Trophoblast cell (in vitro differentiated cells and primary cell): ENCODE results near the gene STX1A.
A peak's percentile ranks its signal among the peaks of the same experiment; 100 is the strongest.

Source experiments
- DNase-seq, 2 donors: peaks; one replicate each; pipeline ENCODE4 v3.0.0-alpha.2; 2016
- H2AFZ ChIP-seq: 2 replicates; pipeline ENCODE4 v1.6.1; 2013; ENCODE audit warnings: low read length, moderate library complexity, mild to moderate bottlenecking; ENCODE audit not compliant: insufficient read depth, poor library complexity
- H2AK5ac ChIP-seq: 2 replicates; pipeline ENCODE4 v1.6.1; 2013; ENCODE audit warnings: mild to moderate bottlenecking, low read length
- H2BK120ac ChIP-seq: 2 replicates; pipeline ENCODE4 v1.6.1; 2013; ENCODE audit warnings: low read length, mild to moderate bottlenecking, moderate library complexity; ENCODE audit not compliant: insufficient read depth, poor library complexity
- H2BK12ac ChIP-seq: 2 replicates; pipeline ENCODE4 v1.6.1; 2013; ENCODE audit warnings: mild to moderate bottlenecking, low read length, moderate library complexity
- H2BK5ac ChIP-seq: 2 replicates; pipeline ENCODE4 v1.6.1; 2013; ENCODE audit warnings: low read length, low read depth, moderate library complexity, mild to moderate bottlenecking; ENCODE audit not compliant: poor library complexity
- H3K14ac ChIP-seq: 2 replicates; pipeline ENCODE4 v1.6.1; 2013; ENCODE audit warnings: mild to moderate bottlenecking, low read length
- H3K18ac ChIP-seq: 2 replicates; pipeline ENCODE4 v1.6.1; 2013; ENCODE audit warnings: mild to moderate bottlenecking, low read length
- H3K23ac ChIP-seq: 2 replicates; pipeline ENCODE4 v1.6.1; 2013; ENCODE audit warnings: low read length
- H3K27ac ChIP-seq: 2 replicates; pipeline ENCODE4 v1.5.1; 2013; ENCODE audit warnings: low read depth, mild to moderate bottlenecking, inconsistent platforms, low read length, moderate library complexity
- H3K27me3 ChIP-seq: 2 replicates; pipeline ENCODE4 v1.6.1; 2013; ENCODE audit warnings: inconsistent platforms, mild to moderate bottlenecking, low read length, moderate library complexity; ENCODE audit not compliant: insufficient read depth
- H3K36me3 ChIP-seq, 2 experiments: 1 replicate in 1 of 2; 2 replicates in 1 of 2; pipeline ENCODE4 v1.6.1; 2013; ENCODE audit warnings: low read length in 2 of 2, mild to moderate bottlenecking in 2 of 2, moderate library complexity in 1 of 2; ENCODE audit not compliant: insufficient read depth in 2 of 2, control insufficient read depth in 1 of 2
- H3K4ac ChIP-seq: 2 replicates; pipeline ENCODE4 v1.6.1; 2013; ENCODE audit warnings: low read depth, mild to moderate bottlenecking, low read length, moderate library complexity
- H3K4me1 ChIP-seq, 2 experiments: 1 replicate in 1 of 2; 2 replicates in 1 of 2; pipeline ENCODE4 v1.6.1; 2013; ENCODE audit warnings: low read length in 2 of 2, mild to moderate bottlenecking in 2 of 2, moderate library complexity in 1 of 2; ENCODE audit not compliant: insufficient read depth in 2 of 2, control insufficient read depth in 1 of 2
- H3K4me2 ChIP-seq: 2 replicates; pipeline ENCODE4 v1.6.1; 2013; ENCODE audit warnings: inconsistent platforms, mild to moderate bottlenecking, low read length, moderate library complexity
- H3K4me3 ChIP-seq: 2 replicates; pipeline ENCODE4 v1.5.1; 2013; ENCODE audit warnings: mild to moderate bottlenecking, low read depth, low read length, inconsistent platforms
- H3K79me1 ChIP-seq: one replicate; pipeline ENCODE4 v1.6.1; 2013; ENCODE audit warnings: low read length
- H3K79me2 ChIP-seq: 2 replicates; pipeline ENCODE4 v1.6.1; 2013; ENCODE audit warnings: low read length, mild to moderate bottlenecking; ENCODE audit not compliant: control insufficient read depth, insufficient read depth, poor library complexity
- H3K9ac ChIP-seq: 2 replicates; pipeline ENCODE4 v1.6.1; 2013; ENCODE audit warnings: mild to moderate bottlenecking, low read length
- H3K9me3 ChIP-seq: 2 replicates; pipeline ENCODE4 v1.6.1; 2013; ENCODE audit warnings: low read depth, mild to moderate bottlenecking, control low read depth, inconsistent platforms, low read length; ENCODE audit not compliant: insufficient read depth
- H4K12ac ChIP-seq: 2 replicates; pipeline ENCODE4 v1.6.1; 2013; ENCODE audit warnings: low read depth, mild to moderate bottlenecking, low read length, moderate library complexity
- H4K8ac ChIP-seq: 2 replicates; pipeline ENCODE4 v1.6.1; 2013; ENCODE audit warnings: low read depth, mild to moderate bottlenecking, low read length, moderate library complexity
- H4K91ac ChIP-seq: one replicate; pipeline ENCODE4 v1.6.1; 2013; ENCODE audit warnings: low read depth, mild to moderate bottlenecking, low read length, moderate library complexity
- WGBS: extraction: QIAGEN DNeasy Blood & Tissue Kit; methylation state at CpG from one replicate; pipeline ENCODE4 v1.1.7; 2013; ENCODE audit warnings: missing lambda C conversion rate; ENCODE audit not compliant: insufficient read length, insufficient coverage; ENCODE audit errors: extremely low coverage; 5-methylcytosine and 5-hydroxymethylcytosine counted together

STX1A gene

DNA sequence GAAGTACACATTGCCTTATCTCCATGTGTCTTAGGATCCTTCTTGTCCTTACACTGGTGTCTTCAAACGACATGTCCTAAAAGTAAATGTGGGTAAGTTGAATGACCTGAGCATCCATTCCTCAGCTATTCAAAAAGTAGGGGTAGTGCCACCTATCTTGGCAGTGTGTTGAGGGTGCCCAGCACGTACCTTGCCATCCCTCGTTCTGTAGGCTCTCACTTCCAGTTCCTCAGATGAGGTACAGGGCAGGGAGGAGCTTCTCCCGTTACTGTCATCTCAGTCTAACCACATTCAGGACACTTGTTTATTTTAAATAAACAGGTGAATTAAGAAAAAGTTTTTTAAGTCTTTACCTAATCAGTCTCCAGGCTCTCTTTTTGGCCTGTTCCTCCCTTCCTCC is 23.1 kb downstream of the STX1A start:
- no peaks in the 10 kb centered on the region for H3K9me3 ChIP-seq

DNA sequence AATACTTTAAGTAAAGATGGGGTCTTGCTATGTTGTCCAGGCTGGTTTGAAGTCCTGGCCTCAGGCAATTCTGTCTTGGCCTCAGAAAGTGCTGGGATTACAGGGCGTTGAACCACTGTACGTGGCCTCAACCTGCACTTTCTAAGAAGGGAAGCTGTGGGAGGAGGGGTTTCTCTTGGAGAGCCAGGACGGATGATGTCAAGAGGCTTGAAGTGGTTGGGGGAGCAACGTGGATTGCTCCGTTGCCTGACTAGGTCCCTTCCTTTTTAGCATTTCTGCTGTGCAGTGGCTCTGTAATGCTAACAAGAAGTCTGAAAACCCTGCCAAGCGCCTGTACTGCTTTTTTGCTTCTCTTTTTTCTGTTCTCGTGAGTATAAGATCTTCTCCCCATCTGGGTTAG is 28.8 kb downstream of the STX1A start:
- no peak overlapping the region for H3K9ac ChIP-seq
- H3K4me2 ChIP-seq, result no peak overlapping the region
- no CpG with 5 or more reads among the region's 7 CpGs for WGBS
- no peak overlapping the region for H3K18ac ChIP-seq
- H3K4me1 ChIP-seq, result no peaks in the 10 kb centered on the region
- H4K91ac ChIP-seq, result no peak overlapping the region
- no peak overlapping the region for H3K4ac ChIP-seq
- no peak overlapping the region for H3K14ac ChIP-seq
- H3K36me3 ChIP-seq, result peaks cover 44 to 59% of the 10 kb centered on the region in 2 experiments
- no peak overlapping the region for H2AK5ac ChIP-seq
- no peaks in the 10 kb centered on the region for H3K9me3 ChIP-seq
- no peak overlapping the region for H3K4me3 ChIP-seq
- H2BK120ac ChIP-seq, result no peak overlapping the region
- no peaks in the 10 kb centered on the region for H3K79me1 ChIP-seq
- no peak for DNase-seq
- H3K27ac ChIP-seq, result no peak overlapping the region
- H4K12ac ChIP-seq, result no peak overlapping the region
- no peak overlapping the region for H3K23ac ChIP-seq
- no peak overlapping the region for H2AFZ ChIP-seq
- no peak overlapping the region for H2BK5ac ChIP-seq
- no peak overlapping the region for H4K8ac ChIP-seq
- H3K27me3 ChIP-seq, result no peaks in the 10 kb centered on the region
- H3K79me2 ChIP-seq, result no peaks in the 10 kb centered on the region
- H2BK12ac ChIP-seq, result no peak overlapping the region

More for the DNA sequence above, 23.1 kb downstream of the STX1A start:
- H3K79me1 ChIP-seq, result no peaks in the 10 kb centered on the region
- no peak overlapping the region for H2BK5ac ChIP-seq
- H3K4me2 ChIP-seq, result no peak overlapping the region
- H3K4me3 ChIP-seq, result no peak overlapping the region
- no peak overlapping the region for H4K8ac ChIP-seq
- no peak overlapping the region for H3K18ac ChIP-seq
- no peak overlapping the region for H2AK5ac ChIP-seq
- no peak overlapping the region for H2BK120ac ChIP-seq
- no CpG with 5 or more reads among the region's 4 CpGs for WGBS
- H4K91ac ChIP-seq, result no peak overlapping the region
- no peaks in the 10 kb centered on the region for H3K27me3 ChIP-seq
- no peak overlapping the region for H2AFZ ChIP-seq
- H4K12ac ChIP-seq, result no peak overlapping the region
- no peak for DNase-seq
- H3K79me2 ChIP-seq, result no peaks in the 10 kb centered on the region
- no peak overlapping the region for H3K23ac ChIP-seq
- H3K9ac ChIP-seq, result no peak overlapping the region
- no peak overlapping the region for H3K27ac ChIP-seq
- no peaks in the 10 kb centered on the region for H3K4me1 ChIP-seq
- H3K14ac ChIP-seq, result no peak overlapping the region
- no peak overlapping the region for H2BK12ac ChIP-seq
- no peak overlapping the region for H3K4ac ChIP-seq
- H3K36me3 ChIP-seq, result peaks cover 63 to 74% of the 10 kb centered on the region in 2 experiments

DNA sequence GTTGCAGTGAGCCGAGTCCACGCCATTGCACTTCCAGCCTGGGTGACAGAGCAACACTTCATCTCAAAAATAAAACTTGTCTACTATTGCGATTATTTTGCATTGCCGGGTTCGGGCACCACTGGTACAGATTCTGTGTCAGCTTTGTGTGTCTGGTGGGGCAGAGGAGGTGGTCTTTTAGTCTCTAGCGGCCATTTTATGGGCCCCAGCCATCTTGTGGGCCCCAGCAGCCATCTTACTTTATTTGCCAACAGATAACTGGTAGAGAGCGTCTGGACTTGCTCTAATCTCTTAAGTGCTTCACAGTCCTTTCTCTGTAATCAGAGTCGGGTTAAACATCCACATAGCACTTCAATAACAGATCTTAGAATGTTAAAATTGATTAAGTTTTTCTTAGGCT is 31.2 kb downstream of the STX1A start:
- H3K27ac ChIP-seq, result no peak overlapping the region
- no CpG with 5 or more reads among the region's 8 CpGs for WGBS

DNA sequence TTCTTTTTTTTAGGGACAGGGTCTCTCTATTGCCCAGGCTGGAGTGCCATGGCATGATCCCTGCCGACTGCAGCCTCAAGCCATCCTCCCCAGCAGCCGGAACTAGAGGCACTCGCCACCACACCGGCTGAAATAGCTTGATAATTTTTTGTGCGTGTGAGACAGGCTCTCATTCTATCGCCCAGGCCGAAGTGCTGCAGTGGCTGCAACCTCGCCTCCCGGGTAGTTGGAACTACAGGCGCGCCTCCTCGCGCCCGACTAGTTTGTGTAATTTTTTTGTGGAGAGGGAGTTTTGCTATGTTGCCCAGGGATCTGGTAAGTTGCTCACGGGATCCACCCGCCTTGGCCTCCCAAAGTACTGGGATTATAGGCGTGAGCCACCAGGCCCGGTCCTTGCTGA is 34.2 kb downstream of the STX1A start:
- H3K4me3 ChIP-seq, result no peak overlapping the region
- no peaks in the 10 kb centered on the region for H3K27me3 ChIP-seq
- no CpG with 5 or more reads among the region's 18 CpGs for WGBS
- H3K23ac ChIP-seq, result no peak overlapping the region
- H2BK12ac ChIP-seq, result no peak overlapping the region
- H3K4ac ChIP-seq, result peak overlapping the region; percentile 67
- H2AK5ac ChIP-seq, result no peak overlapping the region
- no peak overlapping the region for H3K14ac ChIP-seq
- H3K9me3 ChIP-seq, result no peaks in the 10 kb centered on the region
- H2BK5ac ChIP-seq, result no peak overlapping the region
- no peak overlapping the region for H2BK120ac ChIP-seq
- no peak overlapping the region for H3K4me2 ChIP-seq
- no peak overlapping the region for H3K27ac ChIP-seq
- no peak overlapping the region for H4K12ac ChIP-seq
- no peak overlapping the region for H3K18ac ChIP-seq
- no peak overlapping the region for H2AFZ ChIP-seq
- no peak overlapping the region for H4K91ac ChIP-seq
- peaks cover 9 to 14% of the 10 kb centered on the region in 2 experiments for H3K4me1 ChIP-seq
- no peak overlapping the region for H3K9ac ChIP-seq
- no peak overlapping the region for H4K8ac ChIP-seq
- no peak for DNase-seq
- H3K79me1 ChIP-seq, result peaks cover 7% of the 10 kb centered on the region
- H3K36me3 ChIP-seq, result peaks cover 16 to 17% of the 10 kb centered on the region in 2 experiments
- peaks cover 12% of the 10 kb centered on the region for H3K79me2 ChIP-seq

More for the DNA sequence above, 31.2 kb downstream of the STX1A start:
- Histone ChIP-seq H3K9ac (no peak overlapping the region), H2AK5ac (no peak overlapping the region), H4K12ac (no peak overlapping the region), H2BK120ac (no peak overlapping the region), H3K4me2 (no peak overlapping the region), H2BK5ac (no peak overlapping the region), H3K27me3 (no peaks in the 10 kb centered on the region), H2AFZ (no peak overlapping the region), H2BK12ac (no peak overlapping the region), H3K36me3 (peaks cover 28 to 41% of the 10 kb centered on the region in 2 experiments), H3K4me1 (peaks cover 0 to 4% of the 10 kb centered on the region in 2 experiments), H3K18ac (no peak overlapping the region), H3K9me3 (no peaks in the 10 kb centered on the region), H3K4me3 (no peak overlapping the region), H3K79me1 (peaks cover 3% of the 10 kb centered on the region), H3K79me2 (peaks cover 8% of the 10 kb centered on the region), H4K8ac (no peak overlapping the region), H3K4ac (no peak overlapping the region), H3K23ac (no peak overlapping the region), H4K91ac (no peak overlapping the region), H3K14ac (no peak overlapping the region)
- DNase-seq, result no peak
